ENCODE data around the gene CD68. TPM values are rescaled to one million over a fixed set of nuclear protein-coding genes. Genes with fewer than 3 reads are reported as not detected.

The CD68 gene
- total RNA-seq, 2 experiments from 2014 or later = 0.44 to 0.54 TPM

DNA sequence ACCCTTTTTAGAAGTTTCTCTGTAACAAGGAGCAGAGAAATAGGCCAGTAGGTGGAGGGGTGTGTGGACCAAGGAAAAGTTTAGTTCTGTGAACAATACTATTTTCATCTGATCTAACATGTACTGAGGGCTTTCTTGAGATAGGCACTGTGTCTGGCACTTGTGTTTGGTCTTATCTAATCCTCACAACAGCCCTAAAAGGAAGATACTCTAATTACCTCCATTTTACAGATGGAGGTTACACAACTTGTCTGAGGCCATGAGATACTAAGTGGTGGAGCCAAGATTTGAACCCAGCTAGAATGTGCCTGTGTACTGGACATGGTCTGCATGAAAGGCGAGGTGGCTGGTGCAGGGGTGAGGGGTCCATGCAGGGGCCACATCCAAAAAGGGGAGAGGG lies 26.1 kb upstream of the CD68 start:
- ChIA-PET POLR2A (interaction anchor here (0.7 to 1.0 kb wide), 2 partner anchors 34 to 67 kb away, joined by 3 read pairs; no protein-coding TSS in a partner anchor), CTCF (ENCODE audit: unreplicated experiment) (interaction anchor here (0.7 to 0.8 kb wide), 2 partner anchors 31 to 56 kb away, joined by 4 read pairs; no protein-coding TSS in a partner anchor)
- H3K4me3 ChIP-seq (ENCODE audit: low read depth, low read length, poor library complexity, severe bottlenecking) = no peak overlapping the region
- H2AFZ ChIP-seq (ENCODE audit: low read length) = peak overlapping the region; percentile 42; the same call in 1 of the 2 replicates
- no peaks in the 10 kb centered on the region for H3K9me2 ChIP-seq (ENCODE audit: insufficient read depth, low read length)
- H3K79me2 ChIP-seq (ENCODE audit: insufficient read depth, low read depth, low read length) = no peaks in the 10 kb centered on the region
- H3K36me3 ChIP-seq (ENCODE audit: insufficient read depth, low read length) = no peaks in the 10 kb centered on the region
- peaks cover 22% of the 10 kb centered on the region for H3K4me1 ChIP-seq (ENCODE audit: insufficient read depth, low read length, poor library complexity, severe bottlenecking)
- TF ChIP-seq, protein P1, sequence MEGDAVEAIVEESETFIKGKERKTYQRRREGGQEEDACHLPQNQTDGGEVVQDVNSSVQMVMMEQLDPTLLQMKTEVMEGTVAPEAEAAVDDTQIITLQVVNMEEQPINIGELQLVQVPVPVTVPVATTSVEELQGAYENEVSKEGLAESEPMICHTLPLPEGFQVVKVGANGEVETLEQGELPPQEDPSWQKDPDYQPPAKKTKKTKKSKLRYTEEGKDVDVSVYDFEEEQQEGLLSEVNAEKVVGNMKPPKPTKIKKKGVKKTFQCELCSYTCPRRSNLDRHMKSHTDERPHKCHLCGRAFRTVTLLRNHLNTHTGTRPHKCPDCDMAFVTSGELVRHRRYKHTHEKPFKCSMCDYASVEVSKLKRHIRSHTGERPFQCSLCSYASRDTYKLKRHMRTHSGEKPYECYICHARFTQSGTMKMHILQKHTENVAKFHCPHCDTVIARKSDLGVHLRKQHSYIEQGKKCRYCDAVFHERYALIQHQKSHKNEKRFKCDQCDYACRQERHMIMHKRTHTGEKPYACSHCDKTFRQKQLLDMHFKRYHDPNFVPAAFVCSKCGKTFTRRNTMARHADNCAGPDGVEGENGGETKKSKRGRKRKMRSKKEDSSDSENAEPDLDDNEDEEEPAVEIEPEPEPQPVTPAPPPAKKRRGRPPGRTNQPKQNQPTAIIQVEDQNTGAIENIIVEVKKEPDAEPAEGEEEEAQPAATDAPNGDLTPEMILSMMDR (conservative IDR thresholded peaks at IDR 0.05; ENCODE audit: low read length) = no peak
- no peak for TF ChIP-seq EZH2phosphoT487 (IDR thresholded peaks at IDR 0.05; ENCODE audit: borderline replicate concordance, low read depth, low read length)
- no peak overlapping the region for H3K27ac ChIP-seq (ENCODE audit: low read depth, low read length, poor library complexity, severe bottlenecking)
- H4K20me1 ChIP-seq (ENCODE audit: insufficient read depth, low read length) = no peaks in the 10 kb centered on the region
- intact Hi-C loops (cut with micrococcal nuclease; ENCODE audit: unreplicated experiment) = no loop called here
- H3K9me3 ChIP-seq (ENCODE audit: low read length) = no peaks in the 10 kb centered on the region
- no peak for DNase-seq (ENCODE audit: low spot score)
- peak overlapping the region; percentile 18 for H3K4me2 ChIP-seq (ENCODE audit: low read length)
- no TSS peak for BruUV-seq (replicated peaks)

DNA sequence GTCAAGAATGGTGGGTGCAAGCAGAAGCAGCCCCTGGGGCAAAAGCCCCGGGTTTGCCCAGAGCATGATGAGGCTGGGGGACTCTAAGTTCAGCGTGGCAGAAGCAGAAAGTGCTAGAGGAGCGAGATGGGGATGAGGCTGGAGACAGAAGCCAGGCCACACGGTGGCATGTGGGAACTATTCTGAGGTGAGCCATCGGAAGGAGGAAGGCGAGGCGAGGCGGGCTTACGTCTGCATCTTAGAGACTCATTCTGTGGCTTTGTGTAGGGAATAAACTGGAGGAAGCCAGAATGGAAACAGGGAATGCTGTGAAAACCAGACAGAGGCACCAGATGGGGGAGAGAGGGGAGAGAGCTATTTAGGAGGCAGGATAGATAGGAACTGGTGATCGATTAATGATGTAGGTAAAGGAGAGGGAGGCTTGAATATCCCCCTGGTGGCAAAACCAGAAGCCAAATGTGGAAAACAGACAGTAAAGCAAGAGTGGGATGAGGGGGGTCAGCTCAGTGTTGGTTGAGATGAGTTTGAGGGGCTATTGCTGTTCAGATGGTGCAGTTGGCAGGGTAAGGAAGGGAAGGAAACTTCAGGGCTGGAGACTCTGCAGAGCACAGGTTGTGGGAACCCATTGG lies 24.0 kb upstream of the CD68 start:
- H3K79me2 ChIP-seq (ENCODE audit: insufficient read depth, low read depth, low read length) = no peaks in the 10 kb centered on the region
- H3K4me2 ChIP-seq (ENCODE audit: low read length) = no peak overlapping the region
- CTCF ChIA-PET (ENCODE audit: unreplicated experiment) = no interaction called here
- H3K4me1 ChIP-seq (ENCODE audit: insufficient read depth, low read length, poor library complexity, severe bottlenecking) = peaks cover 36% of the 10 kb centered on the region
- H3K9me3 ChIP-seq (ENCODE audit: low read length) = no peaks in the 10 kb centered on the region
- TF ChIP-seq, protein P1 (conservative IDR thresholded peaks at IDR 0.05; ENCODE audit: low read length) = no peak; the same call in 1 of the 2 replicates
- TF ChIP-seq EZH2phosphoT487 (IDR thresholded peaks at IDR 0.05; ENCODE audit: borderline replicate concordance, low read depth, low read length) = no peak
- no peak overlapping the region for H3K27ac ChIP-seq (ENCODE audit: low read depth, low read length, poor library complexity, severe bottlenecking)
- no peaks in the 10 kb centered on the region for H4K20me1 ChIP-seq (ENCODE audit: insufficient read depth, low read length)
- no peak for DNase-seq (ENCODE audit: low spot score)
- no peaks in the 10 kb centered on the region for H3K36me3 ChIP-seq (ENCODE audit: insufficient read depth, low read length)
- POLR2A ChIA-PET = interaction anchor here (0.6 kb wide), 1 partner anchor 166 kb away, joined by 4 read pairs; no protein-coding TSS in a partner anchor
- H2AFZ ChIP-seq (ENCODE audit: low read length) = no peak overlapping the region
- no TSS peak for BruUV-seq (replicated peaks)
- no peak overlapping the region for H3K4me3 ChIP-seq (ENCODE audit: low read depth, low read length, poor library complexity, severe bottlenecking)
- no peaks in the 10 kb centered on the region for H3K9me2 ChIP-seq (ENCODE audit: insufficient read depth, low read length)
- intact Hi-C loops (cut with micrococcal nuclease; ENCODE audit: unreplicated experiment) = no loop called here

DNA sequence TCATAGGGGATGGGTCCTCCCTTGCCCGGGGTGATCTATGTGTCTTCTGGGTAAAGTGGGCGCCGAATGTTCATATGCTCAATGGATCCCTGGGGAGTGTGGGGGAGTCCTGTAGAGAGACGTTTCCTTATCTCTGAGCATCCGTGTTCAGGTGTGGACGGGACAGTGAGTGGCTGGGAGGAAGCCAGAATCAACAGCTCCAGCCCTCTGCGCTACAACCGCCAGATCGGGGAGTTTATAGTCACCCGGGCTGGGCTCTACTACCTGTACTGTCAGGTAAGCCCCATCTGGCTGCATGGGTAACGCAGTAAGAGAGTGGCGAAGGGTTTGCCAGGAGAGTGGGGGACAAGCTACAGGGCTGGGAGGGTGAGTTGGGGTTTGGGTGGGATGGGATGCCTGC lies 22.8 kb upstream of the CD68 start:
- no peaks in the 10 kb centered on the region for H3K9me2 ChIP-seq (ENCODE audit: insufficient read depth, low read length)
- no peak overlapping the region for H3K4me2 ChIP-seq (ENCODE audit: low read length)
- TF ChIP-seq EZH2phosphoT487 (IDR thresholded peaks at IDR 0.05; ENCODE audit: borderline replicate concordance, low read depth, low read length) = no peak
- TF ChIP-seq, protein P1 (conservative IDR thresholded peaks at IDR 0.05; ENCODE audit: low read length) = no peak
- no peaks in the 10 kb centered on the region for H4K20me1 ChIP-seq (ENCODE audit: insufficient read depth, low read length)
- no TSS peak for BruUV-seq (replicated peaks)
- no peak for DNase-seq (ENCODE audit: low spot score)
- H3K36me3 ChIP-seq (ENCODE audit: insufficient read depth, low read length) = no peaks in the 10 kb centered on the region
- no peaks in the 10 kb centered on the region for H3K9me3 ChIP-seq (ENCODE audit: low read length)
- H3K4me3 ChIP-seq (ENCODE audit: low read depth, low read length, poor library complexity, severe bottlenecking) = no peak overlapping the region
- peaks cover 41% of the 10 kb centered on the region for H3K4me1 ChIP-seq (ENCODE audit: insufficient read depth, low read length, poor library complexity, severe bottlenecking)
- H3K27ac ChIP-seq (ENCODE audit: low read depth, low read length, poor library complexity, severe bottlenecking) = no peak overlapping the region
- H2AFZ ChIP-seq (ENCODE audit: low read length) = no peak overlapping the region
- ChIA-PET POLR2A (interaction anchor here (1.0 kb wide), 1 partner anchor 69 kb away, joined by 3 read pairs; no protein-coding TSS in a partner anchor), CTCF (ENCODE audit: unreplicated experiment) (interaction anchor here (0.7 kb wide), 1 partner anchor 318 kb away, joined by 4 read pairs; the partner anchor contains the start of gene PHF23)
- intact Hi-C loops (cut with micrococcal nuclease; ENCODE audit: unreplicated experiment) = no loop called here
- no peaks in the 10 kb centered on the region; the same call in 1 of the 2 replicates for H3K79me2 ChIP-seq (ENCODE audit: insufficient read depth, low read depth, low read length)

Data from OCI-LY7 (cell line).